GM13976 (cell line): Measurements from ENCODE around the gene CENPM.

ENCODE experiments used
- DNase-seq: peaks from one replicate; pipeline ENCODE4 v3.0.0; 2012; ENCODE audit warnings: low spot score
- in situ Hi-C: fragments of 300-500 bp; cut with MboI; formaldehyde crosslinking; loops from one replicate; pipeline ENCODE4 v1.12.0; 2022; ENCODE audit warnings: low sequenced_read_pairs, mixed read lengths, inconsistent platforms; ENCODE audit not compliant: unreplicated experiment
- TF ChIP-seq, protein P1 (sequence below): IDR thresholded peaks from 2 replicates; pipeline ENCODE4 v1.5.1; 2012; ENCODE audit warnings: borderline replicate concordance, mild to moderate bottlenecking; ENCODE audit not compliant: insufficient read depth; ENCODE audit errors: extremely low read depth, missing control alignments, control extremely low read depth

Gene CENPM

DNA sequence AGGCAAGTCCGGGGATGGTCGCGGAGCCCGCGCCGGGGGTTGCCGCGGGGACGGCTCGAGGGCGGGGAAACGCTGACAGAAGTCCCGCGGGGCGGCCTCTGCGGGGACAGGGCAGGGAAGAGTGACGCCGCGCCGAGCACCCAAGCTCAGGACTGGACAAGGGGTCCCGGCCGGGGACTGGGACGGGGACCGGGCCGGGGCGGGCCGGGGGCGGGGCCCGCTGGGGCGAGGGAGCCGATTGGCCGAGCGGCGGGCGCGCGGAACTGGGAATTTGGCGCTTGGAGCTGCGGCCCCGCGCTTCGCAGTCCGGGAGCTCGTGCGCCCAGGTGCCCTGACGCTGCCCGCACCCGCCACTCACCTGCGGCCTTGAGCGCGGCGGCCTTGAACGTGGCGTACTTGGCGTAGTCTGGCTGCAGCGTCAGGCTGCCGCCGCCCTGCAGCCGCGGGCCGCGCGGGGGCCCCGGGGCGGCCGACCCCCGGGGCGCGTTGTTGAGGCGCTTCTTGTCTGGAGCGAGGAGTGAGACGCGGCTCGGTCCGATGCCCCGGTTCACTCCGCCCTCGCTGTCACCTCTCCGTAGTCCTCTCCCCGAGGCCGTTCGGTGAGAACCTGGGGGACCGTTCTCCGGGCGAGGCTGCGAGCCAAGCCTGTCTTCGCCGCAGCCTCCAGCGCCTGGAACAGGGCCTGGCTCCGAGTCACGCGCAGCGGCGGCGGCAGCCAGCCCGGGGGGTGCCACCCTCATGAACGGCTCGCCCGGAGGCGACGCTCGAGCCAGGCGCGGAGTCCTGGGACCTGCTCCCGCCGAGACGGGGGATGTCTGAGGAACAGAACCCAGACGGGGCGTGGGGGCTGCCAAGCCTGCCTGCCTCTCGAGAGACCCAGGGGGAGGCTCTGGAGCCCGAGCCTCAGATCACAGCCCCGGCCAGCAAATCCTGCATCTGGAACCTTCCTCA is 36.6 kb downstream of the CENPM start:
- in situ Hi-C loops: no loop called here
- DNase-seq: no peak
- TF ChIP-seq, protein P1, sequence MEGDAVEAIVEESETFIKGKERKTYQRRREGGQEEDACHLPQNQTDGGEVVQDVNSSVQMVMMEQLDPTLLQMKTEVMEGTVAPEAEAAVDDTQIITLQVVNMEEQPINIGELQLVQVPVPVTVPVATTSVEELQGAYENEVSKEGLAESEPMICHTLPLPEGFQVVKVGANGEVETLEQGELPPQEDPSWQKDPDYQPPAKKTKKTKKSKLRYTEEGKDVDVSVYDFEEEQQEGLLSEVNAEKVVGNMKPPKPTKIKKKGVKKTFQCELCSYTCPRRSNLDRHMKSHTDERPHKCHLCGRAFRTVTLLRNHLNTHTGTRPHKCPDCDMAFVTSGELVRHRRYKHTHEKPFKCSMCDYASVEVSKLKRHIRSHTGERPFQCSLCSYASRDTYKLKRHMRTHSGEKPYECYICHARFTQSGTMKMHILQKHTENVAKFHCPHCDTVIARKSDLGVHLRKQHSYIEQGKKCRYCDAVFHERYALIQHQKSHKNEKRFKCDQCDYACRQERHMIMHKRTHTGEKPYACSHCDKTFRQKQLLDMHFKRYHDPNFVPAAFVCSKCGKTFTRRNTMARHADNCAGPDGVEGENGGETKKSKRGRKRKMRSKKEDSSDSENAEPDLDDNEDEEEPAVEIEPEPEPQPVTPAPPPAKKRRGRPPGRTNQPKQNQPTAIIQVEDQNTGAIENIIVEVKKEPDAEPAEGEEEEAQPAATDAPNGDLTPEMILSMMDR: no peak

DNA sequence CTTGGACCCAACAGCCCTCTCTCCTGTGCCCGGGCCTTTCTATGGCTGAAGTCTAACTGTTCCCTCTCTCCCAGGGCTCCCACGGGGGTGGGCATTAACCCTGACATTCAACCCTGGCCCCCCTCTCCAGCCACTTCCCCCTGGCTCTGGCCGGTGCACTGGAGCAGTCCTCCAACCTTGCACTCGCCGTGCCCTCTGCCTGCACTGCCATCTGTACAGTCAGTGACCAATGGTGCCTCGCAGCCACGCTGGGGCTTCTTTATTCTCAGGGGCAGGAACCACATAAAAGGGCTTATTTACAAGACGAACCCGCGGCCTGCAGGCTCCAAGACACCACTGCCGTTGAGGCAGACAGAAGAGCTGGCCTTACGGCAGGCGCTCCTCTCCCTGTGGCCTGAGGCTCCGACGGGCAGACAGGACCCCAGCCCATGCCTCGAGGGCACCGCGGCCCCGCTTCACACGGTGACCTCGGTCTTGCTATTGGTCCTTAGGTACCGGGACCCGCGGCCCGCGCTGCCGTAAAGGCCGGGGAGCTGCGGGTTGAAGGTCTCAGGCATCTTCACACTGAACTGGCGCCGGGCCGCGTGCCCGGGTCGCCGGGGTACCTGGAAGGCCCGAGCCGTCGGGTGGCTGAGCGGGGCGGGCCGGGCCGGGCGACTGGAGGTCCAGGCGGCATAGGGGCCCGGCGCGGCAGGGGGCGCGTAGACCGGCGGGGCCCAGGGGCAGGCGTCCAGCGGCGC is 37.5 kb downstream of the CENPM start:
- DNase-seq: no peak
- TF ChIP-seq, protein P1: no peak
- in situ Hi-C loops: no loop called here

DNA sequence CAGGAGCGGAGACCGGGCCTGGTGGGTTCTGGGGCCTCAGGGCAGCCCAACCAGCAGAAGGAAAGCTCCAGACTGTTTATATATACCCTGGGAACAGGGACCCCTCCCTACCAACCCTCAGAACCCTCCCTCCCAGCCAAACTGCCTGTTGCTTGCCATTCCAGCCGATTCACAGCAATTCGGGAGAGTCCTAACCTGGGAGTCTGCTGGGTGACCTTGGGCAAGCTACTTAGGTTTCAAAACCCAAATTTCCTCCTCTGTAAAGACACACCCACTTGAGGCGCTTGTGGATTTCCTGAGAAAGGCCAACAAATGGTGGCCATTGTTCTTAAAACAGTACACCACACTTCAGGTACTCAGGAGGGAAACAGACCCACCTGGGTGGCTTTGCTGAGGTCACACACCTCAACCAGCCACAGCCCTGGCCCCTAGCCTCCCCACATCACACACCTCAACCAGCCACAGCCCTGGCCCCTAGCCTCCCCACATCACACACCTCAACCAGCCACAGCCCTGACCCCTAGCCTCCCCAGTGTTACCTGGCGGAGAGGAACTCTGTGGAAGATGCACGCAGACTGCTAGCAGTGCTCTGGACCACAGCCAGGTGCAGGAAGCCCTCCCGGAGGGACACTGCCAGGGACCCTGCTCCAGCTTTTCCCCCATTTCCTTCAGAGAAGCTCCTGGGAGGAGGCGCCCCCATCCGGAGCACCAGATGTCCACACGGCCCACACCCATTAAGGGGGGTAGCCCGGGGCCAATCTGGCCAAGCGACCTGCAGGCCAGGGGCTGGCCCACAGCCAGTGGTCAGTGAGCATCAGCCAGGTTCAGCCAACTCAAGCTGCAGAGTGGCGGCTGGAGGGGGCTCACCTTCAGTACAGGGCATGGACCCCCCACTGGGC is 38.3 kb downstream of the CENPM start:
- TF ChIP-seq, protein P1: no peak
- no peak for DNase-seq
- in situ Hi-C loops: no loop called here

DNA sequence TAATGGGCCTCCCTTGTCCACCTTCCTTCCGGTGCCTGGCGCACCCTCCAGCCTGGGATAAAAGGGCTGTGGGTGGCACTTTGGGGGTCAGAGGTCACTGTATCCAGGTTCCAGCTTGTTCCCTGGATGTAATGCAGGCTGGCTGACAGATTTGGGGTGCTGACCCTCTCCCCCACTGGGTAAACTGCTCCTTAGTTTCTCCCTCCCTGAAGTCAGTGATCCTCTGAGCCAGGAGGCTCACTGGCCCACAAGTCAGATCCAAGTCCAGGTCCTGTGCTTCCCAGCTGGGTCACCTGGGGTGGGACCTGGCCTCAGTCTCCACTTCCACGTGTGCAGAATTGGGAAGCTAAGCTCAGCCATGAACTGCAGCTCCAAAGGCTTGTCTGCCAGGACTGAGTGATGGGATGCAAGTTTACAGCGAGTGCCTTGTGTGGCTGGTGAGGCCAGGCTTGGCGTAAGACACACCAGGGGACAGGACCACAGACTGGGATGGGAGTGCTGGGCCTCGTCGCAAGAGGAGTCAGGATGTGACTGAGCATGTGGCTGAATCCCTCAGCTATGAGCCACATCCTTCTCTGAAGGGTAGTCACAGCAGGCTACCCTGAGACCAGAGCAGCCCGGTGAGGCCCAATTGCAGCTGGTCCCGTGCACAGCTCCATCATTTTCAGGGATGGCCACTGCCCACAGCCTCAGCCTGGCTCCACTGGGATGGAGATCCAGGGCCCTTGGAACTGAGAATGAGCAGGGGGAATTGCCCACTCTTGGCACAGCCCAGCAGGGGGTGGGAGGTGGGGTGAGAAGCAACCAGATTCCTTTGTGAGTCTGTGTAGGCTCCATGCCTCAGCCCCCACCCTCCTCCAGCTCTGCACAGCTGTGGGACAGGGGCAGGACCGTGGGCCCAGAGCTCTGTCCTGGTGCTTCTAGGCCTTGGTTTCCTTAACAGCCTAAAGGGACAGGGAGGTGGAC is 39.2 kb downstream of the CENPM start:
- in situ Hi-C loops: no loop called here
- TF ChIP-seq, protein P1: no peak
- no peak for DNase-seq

GRCh38 chr22:41906822-41907221 is 40.1 kb downstream of the CENPM start:
- TF ChIP-seq, protein P1: no peak
- in situ Hi-C loops: no loop called here
- no peak for DNase-seq
